ENCODE data around the gene PCDHGB4. TPM values are rescaled to one million over a fixed set of nuclear protein-coding genes. Genes with fewer than 3 reads are reported as not detected.

Gene PCDHGB4
- total and polyA plus RNA-seq, 10 of the 15 experiments (the other 5 are each of a cell fraction or from before 2014, with no cell fraction given), result 0.02 to 0.20 (median 0.04) TPM; not detected in 4

- H3K4me1 ChIP-seq (ENCODE audit: control insufficient read depth, insufficient read depth, low read length), result peaks cover 4% of the 10 kb centered on the region; the same call in 1 of the 2 replicates
- no peak overlapping the region for H2AFZ ChIP-seq (ENCODE audit: control insufficient read depth, low read depth, low read length)
- H3K79me2 ChIP-seq (ENCODE audit: control insufficient read depth, insufficient read depth, low read length), result no peaks in the 10 kb centered on the region
- no peak for ATAC-seq
- H3K27ac ChIP-seq (ENCODE audit: control insufficient read depth, insufficient read depth), result no peak overlapping the region
- H3K36me3 ChIP-seq (ENCODE audit: control insufficient read depth in 2 of 2, insufficient read depth in 2 of 2, low read length in 1 of 2), result no peaks in the 10 kb centered on the region
- H3K4me3 ChIP-seq, result no peak overlapping the region
- TF ChIP-seq IRF4 (IDR thresholded peaks at IDR 0.05; ENCODE audit: low read depth, low read length) (no peak), EZH2 (IDR thresholded peaks at IDR 0.05; ENCODE audit: borderline replicate concordance, control insufficient read depth, low read depth, low read length) (no peak), ZBED1 (IDR thresholded peaks at IDR 0.05; ENCODE audit: borderline replicate concordance) (no peak), PRDM15 (CRISPR knock-in tag; IDR thresholded peaks at IDR 0.05) (no peak), ZNF24 (IDR thresholded peaks at IDR 0.05) (no peak), CHD4 (IDR thresholded peaks at IDR 0.05) (no peak), SMARCA5 (IDR thresholded peaks at IDR 0.05) (no peak), ZBTB33 (IDR thresholded peaks at IDR 0.05) (no peak), USF2 (IDR thresholded peaks at IDR 0.05; ENCODE audit: borderline replicate concordance, low read depth, low read length) (no peak), ETV6 (conservative IDR thresholded peaks at IDR 0.05 in 1 of 2, IDR thresholded peaks at IDR 0.05 in 1 of 2; ENCODE audit: borderline replicate concordance in 1 of 2, low read depth in 1 of 2) (no peak), PAX5 (IDR thresholded peaks at IDR 0.05; ENCODE audit: borderline replicate concordance, low read depth, low read length) (no peak), SRF (IDR thresholded peaks at IDR 0.05; ENCODE audit: low read depth in 2 of 2, low read length in 2 of 2) (no peak)
- H3K9ac ChIP-seq (ENCODE audit: control insufficient read depth, insufficient read depth, low read length), result no peak overlapping the region
- 87% methylated on average over 40 of the region's 42 CpGs for WGBS (ENCODE audit: insufficient coverage, insufficient replicate concordance, low lambda C conversion rate, missing lambda C conversion rate)
- peaks cover 20% of the 10 kb centered on the region; the same call in 2 of the 3 replicates for H3K9me3 ChIP-seq (replicated peaks; ENCODE audit: control insufficient read depth, insufficient read depth, low read length)
- DNase-seq (ENCODE audit: low read depth, low spot score), result no peak
- no peaks in the 10 kb centered on the region; a peak in 1 of 4 replicates for H3K27me3 ChIP-seq (replicated peaks in 1 of 2; ENCODE audit: control insufficient read depth in 2 of 2, insufficient read depth in 2 of 2, low read length in 1 of 2)
- H4K20me1 ChIP-seq (ENCODE audit: control insufficient read depth, insufficient read depth), result no peaks in the 10 kb centered on the region
- H3K4me2 ChIP-seq (ENCODE audit: control insufficient read depth, insufficient read depth), result no peak overlapping the region
- no TSS peak for BruUV-seq (replicated peaks)
- ChIA-PET SMC1A (ENCODE audit: uncharacterized antibody, unreplicated experiment) (interaction anchor here (2.7 kb wide), 1 partner anchor 100 kb away, joined by 22 read pairs; no protein-coding TSS in a partner anchor), POLR2A (no interaction called here), RAD21 (ENCODE audit: unreplicated experiment) (no interaction called here), CTCF (interaction anchor here (0.9 to 10.9 kb wide), 6 partner anchors 53 to 141 kb away, joined by 3 to 245 read pairs (median 22); partner anchors contain the start of gene PCDHGC3)
- no peak for FAIRE-seq
- in situ Hi-C loops (cut with MboI) (no loop called here), intact Hi-C loops (cut with micrococcal nuclease; ENCODE audit: unreplicated experiment) (no loop called here)
These were observed 35.3 kb downstream of the PCDHGB4 start for GRCh38 chr5:141422742-141423291.

Data from GM12878 (cell line).